Left lobe of liver (tissue), 2 donors: ENCODE measurements around the gene ABHD11. TPM values are rescaled to one million over a fixed set of nuclear protein-coding genes. Genes with fewer than 3 reads are reported as not detected.
A peak's percentile ranks its signal among the peaks of the same experiment; 100 is the strongest.
"Not testable (repeated sequence)": the region's sequence is repeated elsewhere in the genome, so short reads cannot be mapped to it uniquely, and the experiment has no call there.

Experiments
- ATAC-seq: fragments of 200-7000 bp; cut with Tn5 transposase; one replicate; pipeline ENCODE4 v1.9.1; 2020; ENCODE audit warnings: mild to moderate bottlenecking, moderate library complexity
- DNase-seq: peaks from one replicate; pipeline ENCODE4 v3.0.0-alpha.2; 2020; ENCODE audit warnings: low spot score
- total RNA-seq: library from RNA; stranded (reverse); gene quantifications from one replicate; pipeline ENCODE4 v1.2.1, GENCODE V29; 2021
- donor health status: DM: no; HTN: no; CAD: no; lungs with moderate emphysema.
- donor health status: DM: no; HTN: yes; CAD: no.

The ABHD11 gene
- total RNA-seq, 1 donor from 2014 or later = 6.9 TPM

GRCh38 chr7:73746378-73746777 lies 7.8 kb upstream of the ABHD11 start:
- ATAC-seq (no peak), DNase-seq (no peak)

DNA sequence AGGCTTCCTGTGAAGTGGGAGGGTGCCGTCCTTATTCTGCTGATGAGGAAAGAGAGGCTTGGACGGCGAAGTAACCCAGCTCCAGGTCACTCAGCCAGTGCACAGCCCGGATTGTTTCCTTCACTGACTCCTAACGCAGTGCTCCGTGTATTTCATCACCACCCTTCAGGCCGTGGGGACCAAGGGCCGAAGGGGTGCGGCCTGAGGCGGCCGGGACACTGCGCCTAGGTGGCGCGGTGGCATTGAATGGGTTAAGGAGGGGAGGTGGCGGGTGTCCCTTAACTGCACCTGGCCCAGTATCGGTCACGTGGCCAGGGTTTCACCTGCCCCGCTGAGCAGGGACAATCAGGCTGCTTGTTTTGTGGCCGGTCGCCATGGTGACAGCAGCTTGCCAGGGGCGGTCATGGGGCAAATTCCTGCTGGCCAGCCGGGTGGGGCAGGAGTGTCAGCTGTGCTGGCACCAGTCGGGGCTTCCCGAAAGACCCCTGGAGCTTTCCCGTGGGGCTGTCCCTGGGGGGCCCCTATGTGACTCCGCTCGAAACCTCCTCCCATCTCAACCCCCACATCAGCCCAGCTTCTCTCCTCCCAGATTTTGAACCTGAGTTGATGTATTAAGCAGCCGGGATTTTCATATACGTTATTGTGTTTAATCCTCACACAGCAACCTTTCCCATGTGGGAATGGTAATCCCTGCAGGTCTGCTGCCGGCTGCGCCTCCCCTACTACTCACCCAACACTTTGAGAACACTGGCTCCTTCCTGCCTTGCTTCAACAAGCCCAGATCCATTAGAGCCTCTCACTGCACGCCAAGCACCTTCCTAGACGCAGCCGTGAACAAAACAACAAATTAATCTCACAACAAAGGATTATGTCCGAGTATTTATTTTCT lies 4.4 kb upstream of the ABHD11 start:
- peak; percentile 64 for ATAC-seq

GRCh38 chr7:73742338-73742752 lies 3.7 kb upstream of the ABHD11 start:
- DNase-seq = no peak
- no peak for ATAC-seq

More for the DNA sequence above, 4.4 kb upstream of the ABHD11 start:
- peak; percentile 97 for DNase-seq

DNA sequence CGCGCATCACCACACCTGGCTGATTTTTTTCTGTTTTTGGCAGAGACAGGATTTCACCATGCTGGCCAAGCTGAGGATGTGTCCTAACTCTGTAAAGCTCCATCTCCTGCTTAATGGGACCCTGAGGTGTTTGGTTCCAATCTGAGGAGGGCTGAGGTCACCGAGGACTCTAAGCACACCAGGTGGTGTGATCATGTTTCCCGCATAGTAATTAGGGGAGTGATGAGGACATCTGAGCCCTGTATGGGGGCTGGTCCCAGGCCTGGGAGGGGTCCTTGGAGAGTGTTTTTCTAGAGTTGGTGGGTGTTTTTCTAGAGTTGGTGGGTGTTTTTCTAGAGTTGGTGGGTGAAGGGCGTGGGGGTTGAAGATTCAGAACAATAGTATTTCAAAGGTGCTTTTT lies 3.0 kb upstream of the ABHD11 start:
- ATAC-seq (no peak), DNase-seq (no peak)

- ATAC-seq (no peak), DNase-seq (no peak)
These were observed 2.2 kb upstream of the ABHD11 start for GRCh38 chr7:73740771-73741170.

DNA sequence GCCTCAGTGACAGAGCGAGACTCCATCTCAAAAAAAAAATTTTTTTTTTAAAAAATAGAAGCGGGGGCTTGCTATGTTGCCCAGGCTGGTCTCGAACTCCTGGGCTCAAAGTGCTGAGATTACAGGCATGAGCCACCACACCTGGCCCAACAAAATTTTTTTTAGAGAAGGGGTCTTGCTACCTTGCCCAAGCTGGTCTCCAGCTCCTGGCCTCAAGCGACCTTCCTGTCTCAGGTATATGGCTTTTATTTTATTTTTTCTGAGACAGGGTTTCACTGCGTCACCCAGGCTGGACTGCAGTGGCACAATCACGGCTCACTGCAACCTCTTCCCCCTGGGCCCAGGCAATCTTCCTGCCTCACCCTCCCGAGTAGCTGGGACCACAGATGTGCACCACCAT lies 1.6 kb upstream of the ABHD11 start:
- DNase-seq (no peak), ATAC-seq (no peak)

DNA sequence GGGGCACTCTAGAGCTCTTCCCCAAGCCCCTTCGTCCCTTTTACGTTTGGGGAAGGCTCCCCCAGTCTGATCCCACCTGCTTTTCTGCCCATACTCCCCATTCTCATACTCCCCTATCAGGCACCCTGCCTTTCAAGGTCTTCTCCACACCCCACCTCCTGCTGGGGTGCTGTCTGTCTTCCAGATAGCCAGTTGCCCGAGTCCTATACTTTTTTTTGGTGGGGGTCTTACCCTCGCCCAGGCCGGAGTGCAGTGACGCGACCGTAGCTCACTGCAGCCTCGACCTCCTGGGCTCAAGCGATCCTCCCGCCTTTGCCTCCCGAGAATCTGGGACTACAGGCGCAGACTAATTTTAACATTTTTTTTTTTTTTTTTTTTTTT lies 775 bp upstream of the ABHD11 start:
- DNase-seq (no peak), ATAC-seq (no peak)

DNA sequence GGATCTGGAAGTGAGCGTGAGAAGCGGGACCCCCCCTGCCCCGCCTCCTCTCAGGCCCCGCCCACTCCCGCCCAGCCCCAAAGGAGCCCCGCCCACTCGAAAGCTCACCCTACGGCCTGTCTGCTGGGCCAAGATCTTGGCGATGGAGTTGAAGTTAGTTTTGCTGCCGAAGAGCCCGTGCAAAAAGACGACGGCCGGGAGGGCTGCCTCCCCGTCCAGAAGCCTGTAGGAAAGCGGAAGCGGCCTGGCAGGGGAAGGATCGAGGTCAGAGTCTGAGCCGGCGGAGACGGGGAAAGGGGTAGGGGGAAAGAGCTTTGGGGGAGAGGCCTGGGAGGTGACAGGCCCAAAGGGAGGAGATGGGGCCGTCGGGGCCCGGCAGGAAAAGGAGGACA lies 386 bp downstream of the ABHD11 start:
- no peak for DNase-seq
- peak; percentile 31 for ATAC-seq

DNA sequence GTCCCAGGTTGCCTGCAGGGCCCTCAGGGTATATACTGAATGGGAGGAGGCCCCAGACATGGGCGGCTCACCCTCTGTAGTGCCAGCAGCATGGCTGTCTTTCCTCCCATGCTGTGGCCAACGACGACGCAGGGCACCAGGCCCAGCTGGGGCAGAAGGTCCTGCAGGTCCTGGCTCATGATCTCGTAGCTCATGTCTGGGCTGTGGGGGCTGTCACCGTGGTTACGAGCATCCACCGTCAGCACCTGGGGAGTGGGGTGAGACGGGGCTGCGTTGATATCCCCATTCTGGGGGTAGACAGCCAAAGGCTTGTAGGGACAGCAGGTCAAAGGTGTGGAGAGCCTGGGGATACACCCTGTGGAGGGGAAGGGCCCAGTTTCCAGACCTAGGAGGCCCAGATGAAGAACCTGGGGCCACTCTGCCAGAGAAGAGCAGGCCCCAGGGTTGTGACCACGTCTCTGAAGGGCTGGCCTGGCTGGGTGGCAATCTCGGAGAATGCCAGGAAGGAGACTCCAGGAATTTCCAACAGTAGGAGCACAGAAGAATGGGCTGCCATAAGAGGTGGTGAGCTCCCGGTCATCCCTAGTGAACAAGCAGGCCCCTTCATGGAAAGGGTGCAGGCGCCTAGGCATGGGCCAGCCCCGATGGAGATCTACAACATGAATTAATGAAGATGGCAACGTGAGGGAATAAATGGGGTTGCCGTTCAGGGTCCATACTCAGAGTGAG lies 947 bp downstream of the ABHD11 start:
- DNase-seq (no peak), ATAC-seq (no peak)

DNA sequence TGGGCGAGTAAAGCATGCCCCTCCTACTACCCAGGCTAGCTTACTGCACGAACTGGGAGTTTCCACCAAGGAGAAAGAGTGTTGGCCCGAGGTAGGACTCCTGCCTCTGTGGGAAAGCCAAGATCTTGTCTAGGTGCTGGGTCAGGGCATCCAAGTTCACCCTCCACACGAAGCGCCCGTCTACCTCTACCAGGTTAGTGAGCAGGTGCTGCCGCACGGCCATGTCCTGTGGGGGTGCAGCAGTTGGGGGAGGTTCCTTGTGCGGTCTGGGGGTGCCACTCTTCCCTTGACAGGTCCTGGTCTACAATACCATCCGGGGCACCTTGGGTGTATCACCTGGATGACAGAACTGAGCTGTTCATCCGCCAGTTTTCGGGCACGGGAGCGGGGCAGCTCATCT lies 1.7 kb downstream of the ABHD11 start:
- ATAC-seq (no peak), DNase-seq (no peak)

DNA sequence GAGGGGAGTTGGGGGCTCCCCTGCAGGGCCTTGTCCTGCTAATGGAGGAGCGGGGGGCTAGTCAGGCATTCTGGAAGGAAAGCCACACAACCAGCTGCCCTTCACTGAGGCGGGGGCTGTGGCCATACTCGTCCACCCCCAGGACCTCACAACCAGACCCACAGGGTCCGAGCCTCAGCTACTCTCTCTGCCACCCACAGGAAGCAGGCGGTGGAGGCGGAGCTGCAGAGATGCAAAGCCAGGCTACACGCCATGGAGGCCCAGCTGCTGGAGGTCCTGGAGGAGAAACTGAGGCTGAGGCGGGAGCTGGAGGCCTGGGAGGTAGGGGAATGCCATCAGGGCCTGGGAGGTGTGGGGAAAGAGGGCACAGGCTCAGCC lies 3.1 kb downstream of the ABHD11 start:
- DNase-seq (no peak), ATAC-seq (no peak)

GRCh38 chr7:73734619-73735527 lies 3.7 kb downstream of the ABHD11 start:
- peak; percentile 56 for ATAC-seq

GRCh38 chr7:73732397-73732796 lies 6.2 kb downstream of the ABHD11 start:
- no peak for DNase-seq
- no peak for ATAC-seq

More at GRCh38 chr7:73734619-73735527, 3.7 kb downstream of the ABHD11 start:
- peak; percentile 79 for DNase-seq

DNA sequence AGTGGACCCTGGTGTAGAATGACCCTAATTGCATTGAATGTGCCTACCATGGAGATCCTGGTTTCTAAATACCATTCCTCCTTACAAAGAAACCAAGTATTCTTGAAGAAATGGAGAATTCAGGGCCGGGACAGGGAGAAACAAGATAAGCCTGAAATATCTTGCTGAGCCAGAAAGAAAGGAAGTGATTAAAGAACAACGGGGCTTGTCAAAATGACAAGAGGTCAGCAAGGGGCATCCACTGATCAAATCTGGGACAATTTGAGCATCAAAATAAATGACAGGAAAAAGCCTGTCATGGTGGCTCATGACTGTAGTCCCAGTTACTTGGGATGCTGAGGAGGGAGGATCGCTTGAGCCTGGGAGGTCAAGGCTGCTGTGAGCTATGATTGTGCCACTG lies 8.1 kb downstream of the ABHD11 start:
- ATAC-seq (no peak), DNase-seq (no peak)

DNA sequence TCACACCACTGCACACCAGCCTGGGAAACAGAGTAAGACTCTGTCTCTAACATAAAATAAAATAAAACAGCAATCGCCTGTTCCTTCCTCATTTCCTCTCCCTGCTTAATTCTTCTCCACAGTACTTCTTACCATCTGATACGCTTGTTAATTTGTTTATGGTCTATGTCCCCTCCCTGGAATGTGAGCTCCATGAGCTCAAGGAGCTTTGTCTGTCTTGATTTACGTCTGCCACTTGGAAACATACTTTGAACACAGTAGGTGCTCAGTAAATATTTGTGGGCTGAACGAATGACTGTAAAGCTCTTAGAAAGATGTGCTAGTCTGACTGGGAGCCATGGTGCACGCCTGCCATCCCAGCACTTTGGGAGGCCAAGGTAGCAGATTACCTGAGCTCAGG lies 10.1 kb downstream of the ABHD11 start:
- DNase-seq (no peak), ATAC-seq (no peak)

GRCh38 chr7:73727952-73728351 lies 10.7 kb downstream of the ABHD11 start:
- ATAC-seq (no peak), DNase-seq (no peak)

- no peak for DNase-seq
- ATAC-seq = no peak
These were observed 12.5 kb downstream of the ABHD11 start for GRCh38 chr7:73726083-73726466.

DNA sequence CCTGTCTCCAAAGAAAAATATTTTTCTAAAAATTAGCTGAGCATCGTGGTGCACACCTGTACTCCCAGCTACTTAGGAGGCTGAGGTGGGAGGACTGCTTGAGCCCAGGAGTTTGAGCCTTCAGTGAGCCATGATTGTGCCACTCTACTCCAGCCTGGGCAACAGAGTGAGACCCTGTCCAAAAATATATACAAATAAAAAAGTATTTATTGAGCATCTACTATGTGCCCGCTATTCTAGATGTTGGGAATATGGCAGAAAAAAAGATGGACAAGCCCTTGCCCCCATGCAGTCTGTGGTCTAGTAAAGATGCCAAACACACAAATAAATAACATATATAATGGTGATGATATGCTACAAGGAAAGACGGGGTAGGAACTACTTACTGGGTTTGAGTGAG lies 14.8 kb downstream of the ABHD11 start:
- DNase-seq (no peak), ATAC-seq (no peak)

GRCh38 chr7:73722785-73723184 lies 15.8 kb downstream of the ABHD11 start:
- DNase-seq = no peak
- ATAC-seq = no peak

- DNase-seq, ATAC-seq: not testable (repeated sequence)
These were observed 16.4 kb downstream of the ABHD11 start for GRCh38 chr7:73722182-73722581.

- DNase-seq (peak; percentile 95), ATAC-seq (peak; percentile 75)
These were observed 17.2 kb downstream of the ABHD11 start for GRCh38 chr7:73721377-73721817.
